ENCODE data around the gene TMEM53.

Gene TMEM53

GRCh38 chr1:44719318-44719717 lies 45.0 kb upstream of the TMEM53 start:
- POLR2A ChIA-PET: interaction anchor here (1.5 to 3.1 kb wide), 2 partner anchors 23 to 100 kb away, joined by 6 to 28 read pairs; no protein-coding TSS in a partner anchor
- no peak for DNase-seq (ENCODE audit: extremely low spot score)
- TF ChIP-seq, protein P1, sequence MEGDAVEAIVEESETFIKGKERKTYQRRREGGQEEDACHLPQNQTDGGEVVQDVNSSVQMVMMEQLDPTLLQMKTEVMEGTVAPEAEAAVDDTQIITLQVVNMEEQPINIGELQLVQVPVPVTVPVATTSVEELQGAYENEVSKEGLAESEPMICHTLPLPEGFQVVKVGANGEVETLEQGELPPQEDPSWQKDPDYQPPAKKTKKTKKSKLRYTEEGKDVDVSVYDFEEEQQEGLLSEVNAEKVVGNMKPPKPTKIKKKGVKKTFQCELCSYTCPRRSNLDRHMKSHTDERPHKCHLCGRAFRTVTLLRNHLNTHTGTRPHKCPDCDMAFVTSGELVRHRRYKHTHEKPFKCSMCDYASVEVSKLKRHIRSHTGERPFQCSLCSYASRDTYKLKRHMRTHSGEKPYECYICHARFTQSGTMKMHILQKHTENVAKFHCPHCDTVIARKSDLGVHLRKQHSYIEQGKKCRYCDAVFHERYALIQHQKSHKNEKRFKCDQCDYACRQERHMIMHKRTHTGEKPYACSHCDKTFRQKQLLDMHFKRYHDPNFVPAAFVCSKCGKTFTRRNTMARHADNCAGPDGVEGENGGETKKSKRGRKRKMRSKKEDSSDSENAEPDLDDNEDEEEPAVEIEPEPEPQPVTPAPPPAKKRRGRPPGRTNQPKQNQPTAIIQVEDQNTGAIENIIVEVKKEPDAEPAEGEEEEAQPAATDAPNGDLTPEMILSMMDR (IDR thresholded peaks at IDR 0.05; ENCODE audit: control extremely low read depth, extremely low read depth, low read depth, missing control alignments): no peak
- CTCF ChIA-PET: interaction anchor here (0.9 to 9.2 kb wide), 5 partner anchors 8 to 44 kb away, joined by 3 to 69 read pairs (median 9); partner anchors contain the start of gene RNU5D-1

DNA sequence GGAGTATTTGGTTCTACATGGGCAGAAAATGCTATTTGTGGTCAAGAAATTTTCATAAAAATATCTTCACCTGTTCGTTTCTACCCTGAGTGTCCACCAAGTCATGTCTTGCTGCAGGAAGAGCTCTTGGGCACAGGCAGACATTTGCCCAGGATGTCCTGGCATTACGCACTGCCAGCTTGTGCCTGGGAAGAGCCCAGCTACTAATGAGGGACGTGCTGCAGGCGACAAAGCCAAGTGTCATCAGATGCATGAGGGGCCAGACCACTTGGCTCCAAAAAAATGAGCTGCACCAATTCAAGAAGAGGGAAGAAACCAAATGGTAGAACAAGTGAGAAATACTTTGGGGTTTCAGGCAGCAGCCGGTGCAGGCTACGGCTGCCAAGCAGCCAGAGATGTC lies 43.8 kb upstream of the TMEM53 start:
- TF ChIP-seq, protein P1 (IDR thresholded peaks at IDR 0.05; ENCODE audit: control extremely low read depth, extremely low read depth, low read depth, missing control alignments): no peak
- no peak for DNase-seq (ENCODE audit: extremely low spot score)
- ChIA-PET POLR2A (interaction anchor here (0.7 to 1.5 kb wide), 2 partner anchors 11 to 101 kb away, joined by 6 to 9 read pairs; no protein-coding TSS in a partner anchor), CTCF (interaction anchor here (1.0 to 9.2 kb wide), 13 partner anchors 9 to 75 kb away, joined by 3 to 69 read pairs (median 3); partner anchors contain the start of gene RNU5D-1)

DNA sequence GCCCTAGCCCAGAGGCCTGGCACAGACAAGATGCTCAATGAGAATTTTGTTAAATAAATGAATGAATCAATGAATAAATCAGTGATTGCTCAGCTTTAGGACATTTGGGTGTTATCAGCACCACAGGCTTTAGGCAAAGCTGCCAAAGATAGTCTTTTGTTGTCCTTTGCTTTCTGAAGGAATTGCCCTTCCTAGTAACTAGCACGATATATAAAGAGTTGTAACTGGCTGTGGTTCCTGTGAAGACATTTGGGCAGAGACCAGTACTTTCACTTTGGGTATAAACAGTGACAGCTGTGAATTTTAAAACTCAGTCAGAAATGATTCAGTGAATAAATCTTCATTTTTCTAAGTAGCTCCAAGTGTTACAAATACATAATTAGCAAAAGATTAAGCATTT lies 43.4 kb upstream of the TMEM53 start:
- POLR2A ChIA-PET: interaction anchor here (0.8 kb wide), 1 partner anchor 586 kb away, joined by 4 read pairs; no protein-coding TSS in a partner anchor
- CTCF ChIA-PET: interaction anchor here (1.0 to 9.2 kb wide), 14 partner anchors 9 to 586 kb away, joined by 3 to 69 read pairs (median 4); partner anchors contain the start of gene RNU5D-1

GRCh38 chr1:44717156-44717555 lies 42.9 kb upstream of the TMEM53 start:
- ChIA-PET CTCF (interaction anchor here (1.1 to 9.2 kb wide), 12 partner anchors 8 to 586 kb away, joined by 3 to 69 read pairs (median 4); partner anchors contain the start of gene RNU5D-1), POLR2A (interaction anchor here (0.8 kb wide), 1 partner anchor 586 kb away, joined by 4 read pairs; no protein-coding TSS in a partner anchor)
- TF ChIP-seq, protein P1 (IDR thresholded peaks at IDR 0.05; ENCODE audit: control extremely low read depth, extremely low read depth, low read depth, missing control alignments): no peak

More for the DNA sequence above, 43.4 kb upstream of the TMEM53 start:
- no peak for DNase-seq (ENCODE audit: extremely low spot score)
- TF ChIP-seq, protein P1 (IDR thresholded peaks at IDR 0.05; ENCODE audit: control extremely low read depth, extremely low read depth, low read depth, missing control alignments): no peak

DNA sequence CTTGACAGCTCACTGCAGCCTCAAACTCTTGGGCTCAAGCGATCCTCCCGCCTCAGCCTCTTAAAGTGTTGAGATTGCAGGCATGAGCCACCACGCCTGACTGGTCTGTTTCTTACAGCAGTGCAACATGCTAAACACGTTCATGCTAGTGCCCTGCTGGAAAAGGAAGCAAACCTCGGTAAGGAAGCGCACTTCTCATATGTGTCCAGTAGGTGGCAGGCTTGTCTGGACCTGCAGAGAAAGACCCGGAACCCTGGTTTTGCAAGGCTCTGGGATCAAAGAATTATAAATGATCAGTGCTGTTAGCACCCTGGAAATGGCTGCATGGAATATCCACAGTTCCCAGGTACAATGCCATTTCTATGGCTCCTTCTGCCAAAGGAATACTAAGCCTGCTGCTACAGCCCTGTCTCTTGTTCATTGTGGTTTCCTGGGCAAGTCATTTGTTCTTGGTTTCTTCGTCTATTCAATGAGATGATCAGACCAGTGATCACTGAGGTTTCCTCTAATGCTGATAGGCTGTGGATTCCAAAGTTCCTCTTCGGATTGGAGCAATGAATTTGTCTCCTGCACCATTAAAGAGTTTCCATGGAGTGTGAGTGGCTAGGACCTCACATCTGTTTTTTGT lies 40.8 kb upstream of the TMEM53 start:
- TF ChIP-seq, protein P1 (IDR thresholded peaks at IDR 0.05; ENCODE audit: control extremely low read depth, extremely low read depth, low read depth, missing control alignments): peak; percentile 87
- ChIA-PET POLR2A (no interaction called here), CTCF (interaction anchor here (0.7 to 9.2 kb wide), 8 partner anchors 9 to 588 kb away, joined by 3 to 69 read pairs (median 4); partner anchors contain the start of gene RNU5D-1)
- DNase-seq (ENCODE audit: extremely low spot score): peak; percentile 77

More at GRCh38 chr1:44717156-44717555, 42.9 kb upstream of the TMEM53 start:
- no peak for DNase-seq (ENCODE audit: extremely low spot score)

GRCh38 chr1:44714532-44714931 lies 40.3 kb upstream of the TMEM53 start:
- no peak for DNase-seq (ENCODE audit: extremely low spot score)
- TF ChIP-seq, protein P1 (IDR thresholded peaks at IDR 0.05; ENCODE audit: control extremely low read depth, extremely low read depth, low read depth, missing control alignments): no peak
- ChIA-PET POLR2A (no interaction called here), CTCF (interaction anchor here (0.7 to 9.2 kb wide), 7 partner anchors 8 to 589 kb away, joined by 3 to 69 read pairs (median 5); partner anchors contain the start of gene RNU5D-1)
